ENCODE data around the gene ACTN1. TPM values are rescaled to one million over a fixed set of nuclear protein-coding genes. Genes with fewer than 3 reads are reported as not detected.

Gene ACTN1
- total and polyA plus RNA-seq, 2 experiments from 2014 or later = 88.0 to 163 TPM

- no peak overlapping the region for H2AFZ ChIP-seq
- no peaks in the 10 kb centered on the region for H3K9me2 ChIP-seq (replicated peaks; ENCODE audit: insufficient read depth)
- H3K27me3 ChIP-seq = no peaks in the 10 kb centered on the region
- H4K20me1 ChIP-seq (ENCODE audit: insufficient read depth, poor library complexity, severe bottlenecking) = no peaks in the 10 kb centered on the region
- H3K4me1 ChIP-seq (ENCODE audit: insufficient read depth) = peaks cover 51% of the 10 kb centered on the region
- no peak for TF ChIP-seq EZH2phosphoT487 (IDR thresholded peaks at IDR 0.05; ENCODE audit: low read depth, severe bottlenecking, unreplicated experiment)
- no peak for TF ChIP-seq CTCF (IDR thresholded peaks at IDR 0.05; ENCODE audit: poor library complexity)
- no peak for TF ChIP-seq EZH2 (IDR thresholded peaks at IDR 0.05; ENCODE audit: borderline replicate concordance)
- no peak overlapping the region for H3K4me2 ChIP-seq
- H3K36me3 ChIP-seq (replicated peaks; ENCODE audit: insufficient read depth, low read depth) = no peaks in the 10 kb centered on the region
- H3K9me3 ChIP-seq (ENCODE audit: low read depth) = no peaks in the 10 kb centered on the region
- WGBS (ENCODE audit: low lambda C conversion rate, missing lambda C conversion rate) = 85% methylated on average over 4 of the region's 4 CpGs
- H3K4me3 ChIP-seq = no peak overlapping the region
- no peak for DNase-seq (ENCODE audit: low spot score)
- H3K27ac ChIP-seq = peak overlapping the region; percentile 31
- peaks cover 100% of the 10 kb centered on the region for H3K79me2 ChIP-seq
These were observed 20.1 kb downstream of the ACTN1 start for GRCh38 chr14:68959035-68959434.

- no peaks in the 10 kb centered on the region for H3K9me2 ChIP-seq (replicated peaks; ENCODE audit: insufficient read depth)
- H3K27me3 ChIP-seq = no peaks in the 10 kb centered on the region
- peak overlapping the region; percentile 31 for H3K27ac ChIP-seq
- no peaks in the 10 kb centered on the region for H3K36me3 ChIP-seq (replicated peaks; ENCODE audit: insufficient read depth, low read depth)
- WGBS (ENCODE audit: low lambda C conversion rate, missing lambda C conversion rate) = 57% methylated on average over 6 of the region's 6 CpGs
- H3K4me3 ChIP-seq = no peak overlapping the region
- peaks cover 46% of the 10 kb centered on the region for H3K4me1 ChIP-seq (ENCODE audit: insufficient read depth)
- no peak overlapping the region for H3K4me2 ChIP-seq
- TF ChIP-seq EZH2phosphoT487 (IDR thresholded peaks at IDR 0.05; ENCODE audit: low read depth, severe bottlenecking, unreplicated experiment) = no peak
- no peak for TF ChIP-seq EZH2 (IDR thresholded peaks at IDR 0.05; ENCODE audit: borderline replicate concordance)
- TF ChIP-seq CTCF (IDR thresholded peaks at IDR 0.05; ENCODE audit: poor library complexity) = no peak
- no peaks in the 10 kb centered on the region for H3K9me3 ChIP-seq (ENCODE audit: low read depth)
- H2AFZ ChIP-seq = no peak overlapping the region
- no peaks in the 10 kb centered on the region for H4K20me1 ChIP-seq (ENCODE audit: insufficient read depth, poor library complexity, severe bottlenecking)
- peaks cover 100% of the 10 kb centered on the region for H3K79me2 ChIP-seq
- no peak for DNase-seq (ENCODE audit: low spot score)
These were observed 20.5 kb downstream of the ACTN1 start for GRCh38 chr14:68958553-68958952.

GRCh38 chr14:68957775-68958174 is 21.3 kb downstream of the ACTN1 start:
- Histone ChIP-seq H4K20me1 (ENCODE audit: insufficient read depth, poor library complexity, severe bottlenecking) (no peaks in the 10 kb centered on the region), H3K4me1 (ENCODE audit: insufficient read depth) (peaks cover 48% of the 10 kb centered on the region)
- DNase-seq (ENCODE audit: low spot score) = no peak

More at GRCh38 chr14:68957775-68958174, 21.3 kb downstream of the ACTN1 start:
- Histone ChIP-seq H3K27me3 (no peaks in the 10 kb centered on the region), H3K4me3 (no peak overlapping the region), H3K79me2 (peaks cover 99% of the 10 kb centered on the region), H3K4me2 (no peak overlapping the region), H3K9me2 (replicated peaks; ENCODE audit: insufficient read depth) (no peaks in the 10 kb centered on the region), H3K36me3 (replicated peaks; ENCODE audit: insufficient read depth, low read depth) (no peaks in the 10 kb centered on the region), H3K27ac (no peak overlapping the region), H3K9me3 (ENCODE audit: low read depth) (no peaks in the 10 kb centered on the region), H2AFZ (no peak overlapping the region)
- 93% methylated on average over 12 of the region's 12 CpGs for WGBS (ENCODE audit: low lambda C conversion rate, missing lambda C conversion rate)
- TF ChIP-seq CTCF (IDR thresholded peaks at IDR 0.05; ENCODE audit: poor library complexity) (no peak), EZH2 (IDR thresholded peaks at IDR 0.05; ENCODE audit: borderline replicate concordance) (no peak), EZH2phosphoT487 (IDR thresholded peaks at IDR 0.05; ENCODE audit: low read depth, severe bottlenecking, unreplicated experiment) (no peak)

All from hepatocyte (in vitro differentiated cells).